Activated T-cell treated with anti-CD3 and anti-CD28 coated beads, Interleukin-2, amount 50 U/mL, for 72 hours (primary cell): ENCODE results near the gene ZNF488. TPM values are rescaled to one million over a fixed set of nuclear protein-coding genes. Genes with fewer than 3 reads are reported as not detected.

Experiments
- ATAC-seq, 2 donors: fragments of 150-1000 bp; cut with Tn5 transposase; replicated peaks in 1 of 2; 2 replicates each; pipeline ENCODE4 v1.10.0; 2021; ENCODE audit warnings: moderate library complexity in 2 of 2, mild to moderate bottlenecking in 1 of 2
- DNase-seq, 2 donors: peaks; one replicate each; pipeline ENCODE4 v3.0.0; 2021 to 2022; ENCODE audit warnings: mixed read lengths in 1 of 2
- H3K27ac Mint-ChIP-seq: one replicate; pipeline ENCODE4 v1.8.0; 2022; ENCODE audit warnings: mild to moderate bottlenecking, moderate library complexity, mixed read lengths
- H3K27me3 Mint-ChIP-seq: one replicate; pipeline ENCODE4 v1.8.0; 2022; ENCODE audit warnings: low read depth, mixed read lengths
- H3K36me3 Mint-ChIP-seq, 2 donors: one replicate each; pipeline ENCODE4 v1.8.0; 2022; ENCODE audit warnings: mixed read lengths in 2 of 2, mild to moderate bottlenecking in 1 of 2; ENCODE audit not compliant: insufficient read depth in 2 of 2
- H3K4me1 Mint-ChIP-seq: one replicate; pipeline ENCODE4 v1.8.0; 2022; ENCODE audit warnings: low read depth, mixed read lengths
- H3K4me3 Mint-ChIP-seq, 2 donors: one replicate each; pipeline ENCODE4 v1.8.0; 2022; ENCODE audit warnings: mild to moderate bottlenecking in 2 of 2, mixed read lengths in 2 of 2, moderate library complexity in 2 of 2
- H3K9me3 Mint-ChIP-seq, 2 donors: one replicate each; pipeline ENCODE4 v1.8.0; 2022; ENCODE audit warnings: mixed read lengths in 2 of 2
- total RNA-seq, 2 donors: library from RNA; stranded (reverse); gene quantifications; one replicate each; pipeline ENCODE4 v1.2.3, GENCODE V29; 2022

ZNF488 gene
- total RNA-seq, 2 donors from 2014 or later, result 0.36 to 0.46 TPM

- no peak for DNase-seq
- Mint-ChIP-seq H3K4me3 (no peak overlapping the region), H3K27ac (no peak overlapping the region), H3K4me1 (no peaks in the 10 kb centered on the region), H3K27me3 (no peaks in the 10 kb centered on the region), H3K36me3 (no peaks in the 10 kb centered on the region), H3K9me3 (no peaks in the 10 kb centered on the region)
- no peak for ATAC-seq
Measured at GRCh38 chr10:47364911-47365310, 19.2 kb downstream of the ZNF488 start.

GRCh38 chr10:47364366-47364765, 19.7 kb downstream of the ZNF488 start:
- Mint-ChIP-seq H3K27me3 (no peaks in the 10 kb centered on the region), H3K27ac (no peak overlapping the region), H3K4me3 (no peak overlapping the region), H3K36me3 (no peaks in the 10 kb centered on the region), H3K9me3 (no peaks in the 10 kb centered on the region), H3K4me1 (no peaks in the 10 kb centered on the region)
- DNase-seq, result no peak
- ATAC-seq, result no peak

- Mint-ChIP-seq H3K27me3 (no peaks in the 10 kb centered on the region), H3K4me1 (no peaks in the 10 kb centered on the region), H3K27ac (no peak overlapping the region), H3K36me3 (no peaks in the 10 kb centered on the region), H3K4me3 (no peak overlapping the region), H3K9me3 (no peaks in the 10 kb centered on the region)
- DNase-seq (no peak), ATAC-seq (no peak)
Measured at GRCh38 chr10:47363781-47364180, 20.3 kb downstream of the ZNF488 start.

GRCh38 chr10:47362199-47362598, 21.9 kb downstream of the ZNF488 start:
- no peak for DNase-seq
- H3K4me1 Mint-ChIP-seq, result no peaks in the 10 kb centered on the region
- no peak overlapping the region for H3K27ac Mint-ChIP-seq
- ATAC-seq, result no peak
- H3K4me3 Mint-ChIP-seq, result no peak overlapping the region
- H3K27me3 Mint-ChIP-seq, result no peaks in the 10 kb centered on the region
- H3K36me3 Mint-ChIP-seq, result no peaks in the 10 kb centered on the region
- no peaks in the 10 kb centered on the region for H3K9me3 Mint-ChIP-seq

- Mint-ChIP-seq H3K4me1 (no peaks in the 10 kb centered on the region), H3K27me3 (no peaks in the 10 kb centered on the region), H3K36me3 (no peaks in the 10 kb centered on the region), H3K9me3 (no peaks in the 10 kb centered on the region), H3K27ac (no peak overlapping the region), H3K4me3 (no peak overlapping the region)
- DNase-seq, result peak; percentile 35 to 46
- ATAC-seq, result peak in 1 of 2 donors; percentile 19
Measured at GRCh38 chr10:47361293-47361692, 22.8 kb downstream of the ZNF488 start.

GRCh38 chr10:47360419-47361040, 23.6 kb downstream of the ZNF488 start:
- Mint-ChIP-seq H3K4me1 (no peaks in the 10 kb centered on the region), H3K36me3 (no peaks in the 10 kb centered on the region), H3K4me3 (no peak overlapping the region), H3K9me3 (no peaks in the 10 kb centered on the region), H3K27me3 (no peaks in the 10 kb centered on the region), H3K27ac (no peak overlapping the region)
- ATAC-seq, result no peak
- no peak for DNase-seq

GRCh38 chr10:47359626-47360418, 24.3 kb downstream of the ZNF488 start:
- Mint-ChIP-seq H3K27ac (no peak overlapping the region), H3K27me3 (no peaks in the 10 kb centered on the region), H3K4me3 (no peak overlapping the region), H3K36me3 (no peaks in the 10 kb centered on the region), H3K9me3 (no peaks in the 10 kb centered on the region), H3K4me1 (no peaks in the 10 kb centered on the region)
- ATAC-seq (no peak), DNase-seq (no peak)

GRCh38 chr10:47359101-47359500, 25.0 kb downstream of the ZNF488 start:
- H3K9me3 Mint-ChIP-seq, result no peaks in the 10 kb centered on the region
- no peaks in the 10 kb centered on the region for H3K4me1 Mint-ChIP-seq
- no peaks in the 10 kb centered on the region for H3K27me3 Mint-ChIP-seq
- H3K4me3 Mint-ChIP-seq, result no peak overlapping the region
- H3K27ac Mint-ChIP-seq, result no peak overlapping the region
- ATAC-seq, result no peak
- no peak for DNase-seq
- no peaks in the 10 kb centered on the region for H3K36me3 Mint-ChIP-seq

- Mint-ChIP-seq H3K27ac (no peak overlapping the region), H3K9me3 (no peaks in the 10 kb centered on the region), H3K4me1 (no peaks in the 10 kb centered on the region), H3K4me3 (no peak overlapping the region), H3K27me3 (no peaks in the 10 kb centered on the region), H3K36me3 (no peaks in the 10 kb centered on the region)
- DNase-seq, result no peak
- ATAC-seq, result no peak
Measured at GRCh38 chr10:47358457-47358856, 25.6 kb downstream of the ZNF488 start.

GRCh38 chr10:47357911-47358310, 26.2 kb downstream of the ZNF488 start:
- no peaks in the 10 kb centered on the region for H3K9me3 Mint-ChIP-seq
- no peaks in the 10 kb centered on the region for H3K36me3 Mint-ChIP-seq
- ATAC-seq (no peak), DNase-seq (no peak)
- no peaks in the 10 kb centered on the region for H3K4me1 Mint-ChIP-seq
- H3K4me3 Mint-ChIP-seq, result no peak overlapping the region
- no peaks in the 10 kb centered on the region for H3K27me3 Mint-ChIP-seq
- H3K27ac Mint-ChIP-seq, result no peak overlapping the region

- Mint-ChIP-seq H3K9me3 (no peaks in the 10 kb centered on the region), H3K36me3 (no peaks in the 10 kb centered on the region), H3K27ac (no peak overlapping the region), H3K27me3 (no peaks in the 10 kb centered on the region), H3K4me1 (no peaks in the 10 kb centered on the region), H3K4me3 (no peak overlapping the region)
- DNase-seq (no peak), ATAC-seq (no peak)
Measured at GRCh38 chr10:47357131-47357582, 26.9 kb downstream of the ZNF488 start.

GRCh38 chr10:47356708-47357107, 27.4 kb downstream of the ZNF488 start:
- H3K27me3 Mint-ChIP-seq, result no peaks in the 10 kb centered on the region
- no peak overlapping the region for H3K27ac Mint-ChIP-seq
- no peaks in the 10 kb centered on the region for H3K4me1 Mint-ChIP-seq
- ATAC-seq (no peak), DNase-seq (no peak)
- H3K36me3 Mint-ChIP-seq, result no peaks in the 10 kb centered on the region
- H3K9me3 Mint-ChIP-seq, result no peaks in the 10 kb centered on the region
- no peak overlapping the region for H3K4me3 Mint-ChIP-seq

GRCh38 chr10:47354900-47355299, 29.2 kb downstream of the ZNF488 start:
- no peaks in the 10 kb centered on the region for H3K36me3 Mint-ChIP-seq
- no peak overlapping the region for H3K27ac Mint-ChIP-seq
- no peaks in the 10 kb centered on the region for H3K9me3 Mint-ChIP-seq
- no peaks in the 10 kb centered on the region for H3K4me1 Mint-ChIP-seq
- DNase-seq (no peak), ATAC-seq (no peak)
- no peaks in the 10 kb centered on the region for H3K27me3 Mint-ChIP-seq
- H3K4me3 Mint-ChIP-seq, result no peak overlapping the region

GRCh38 chr10:47354165-47354564, 29.9 kb downstream of the ZNF488 start:
- H3K4me1 Mint-ChIP-seq, result no peaks in the 10 kb centered on the region
- H3K9me3 Mint-ChIP-seq, result no peaks in the 10 kb centered on the region
- no peak for ATAC-seq
- no peak overlapping the region for H3K27ac Mint-ChIP-seq
- no peak for DNase-seq
- no peak overlapping the region for H3K4me3 Mint-ChIP-seq
- H3K36me3 Mint-ChIP-seq, result no peaks in the 10 kb centered on the region
- no peaks in the 10 kb centered on the region for H3K27me3 Mint-ChIP-seq
